A549 treated with GW870086 at 1 μM for 4 hours (cell line): ENCODE results near the gene NKX3-2. TPM values are rescaled to one million over a fixed set of nuclear protein-coding genes. Genes with fewer than 3 reads are reported as not detected.

ENCODE experiments used
- total RNA-seq: library from RNA; stranded (reverse); fragments of 200-300 nt; extraction: Qiagen RNA extraction; gene quantifications from 5 replicates; pipeline ENCODE4 v1.2.3, GENCODE V29; 2022; ENCODE audit warnings: low read depth

The NKX3-2 gene
- total RNA-seq = 0.06 to 0.14 TPM (median 0.10 TPM) in 4 of 5 replicates, not detected in the other

GRCh38 chr4:13543839-13544605 lies at the start of gene NKX3-2:
Gene NKX3-2, minus strand, starts transcription at chr4:13544508. Its CDS starts 94 bp downstream, at chr4:13544414.

Other genes starting within 250 kb of the NKX3-2 start
- gene RAB28, start 60.2 kb downstream of the NKX3-2 start, total RNA-seq = 8.7 to 10.5 TPM (median 9.1 TPM) in 5 replicates
- gene BOD1L1, start 83.2 kb upstream of the NKX3-2 start, total RNA-seq = 11.7 to 17.3 TPM (median 15.9 TPM) in 5 replicates